H9 (cell line): ENCODE measurements around the gene ZBTB20. TPM values are rescaled to one million over a fixed set of nuclear protein-coding genes. Genes with fewer than 3 reads are reported as not detected.

Experiments used
- DNase-seq: peaks from one replicate; pipeline ENCODE4 v3.0.0-alpha.2; 2017
- H2AFZ ChIP-seq: one replicate; pipeline ENCODE4 v1.6.1; 2013; ENCODE audit warnings: mild to moderate bottlenecking, low read length, control low read depth, moderate library complexity
- H2AK5ac ChIP-seq: 2 replicates; pipeline ENCODE4 v1.6.1; 2013; ENCODE audit warnings: low read length, control low read depth, mixed read lengths; ENCODE audit not compliant: insufficient read length
- H2BK120ac ChIP-seq: one replicate; pipeline ENCODE4 v1.6.1; 2013; ENCODE audit warnings: low read depth, mild to moderate bottlenecking, low read length, control low read depth, inconsistent platforms; ENCODE audit not compliant: poor library complexity, severe bottlenecking
- H2BK12ac ChIP-seq: 2 replicates; pipeline ENCODE4 v1.6.1; 2013; ENCODE audit warnings: low read length, control low read depth, mixed read lengths, low read depth; ENCODE audit not compliant: insufficient read length
- H2BK15ac ChIP-seq: 2 replicates; pipeline ENCODE4 v1.6.1; 2013; ENCODE audit warnings: low read depth, low read length, control low read depth
- H2BK20ac ChIP-seq: one replicate; pipeline ENCODE4 v1.6.1; 2013; ENCODE audit warnings: low read depth, mild to moderate bottlenecking, low read length, control low read depth, inconsistent platforms; ENCODE audit not compliant: poor library complexity, severe bottlenecking
- H2BK5ac ChIP-seq: 2 replicates; pipeline ENCODE4 v1.6.1; 2013; ENCODE audit warnings: low read length, control low read depth, mixed read lengths; ENCODE audit not compliant: insufficient read length
- H3K14ac ChIP-seq: 2 replicates; pipeline ENCODE4 v1.6.1; 2013; ENCODE audit warnings: low read length, control low read depth; ENCODE audit not compliant: insufficient read depth
- H3K18ac ChIP-seq: 2 replicates; pipeline ENCODE4 v1.6.1; 2013; ENCODE audit warnings: low read depth, mild to moderate bottlenecking, mixed read lengths, low read length, control low read depth; ENCODE audit not compliant: insufficient read length
- H3K23ac ChIP-seq: 2 replicates; pipeline ENCODE4 v1.6.1; 2013; ENCODE audit warnings: low read length, control low read depth, mixed read lengths, low read depth; ENCODE audit not compliant: insufficient read length
- H3K23me2 ChIP-seq: 2 replicates; pipeline ENCODE4 v1.6.1; 2013; ENCODE audit warnings: low read depth, mild to moderate bottlenecking, mixed read lengths, low read length, control low read depth; ENCODE audit not compliant: insufficient read length, poor library complexity, severe bottlenecking
- H3K27ac ChIP-seq: 2 replicates; pipeline ENCODE4 v1.5.1; 2013; ENCODE audit warnings: low read length, control low read depth, mixed read lengths, low read depth; ENCODE audit not compliant: insufficient read length
- H3K27me3 ChIP-seq: 2 replicates; pipeline ENCODE4 v1.6.1; 2013; ENCODE audit warnings: low read length, control low read depth, inconsistent platforms; ENCODE audit not compliant: insufficient read depth
- H3K4ac ChIP-seq: 2 replicates; pipeline ENCODE4 v1.6.1; 2013; ENCODE audit warnings: low read depth, mild to moderate bottlenecking, control low read depth, inconsistent platforms, low read length, moderate library complexity
- H3K4me1 ChIP-seq: 2 replicates; pipeline ENCODE4 v1.6.1; 2013; ENCODE audit warnings: low read length, control low read depth, inconsistent platforms; ENCODE audit not compliant: insufficient read depth
- H3K4me2 ChIP-seq: 2 replicates; pipeline ENCODE4 v1.6.1; 2013; ENCODE audit warnings: low read length, control low read depth, mixed read lengths; ENCODE audit not compliant: insufficient read length, insufficient read depth
- H3K56ac ChIP-seq: 2 replicates; pipeline ENCODE4 v1.6.1; 2013; ENCODE audit warnings: low read depth, mild to moderate bottlenecking, mixed read lengths, low read length, control low read depth; ENCODE audit not compliant: insufficient read length
- H3K79me1 ChIP-seq: 2 replicates; pipeline ENCODE4 v1.6.1; 2013; ENCODE audit warnings: low read depth, mild to moderate bottlenecking, moderate library complexity, low read length, control low read depth, inconsistent platforms; ENCODE audit not compliant: insufficient read depth, poor library complexity, severe bottlenecking
- H3K79me2 ChIP-seq: 2 replicates; pipeline ENCODE4 v1.6.1; 2013; ENCODE audit warnings: low read length, control low read depth, inconsistent platforms; ENCODE audit not compliant: insufficient read depth
- H3K9ac ChIP-seq: 2 replicates; pipeline ENCODE4 v1.6.1; 2013; ENCODE audit warnings: low read length, control low read depth, mixed read lengths; ENCODE audit not compliant: insufficient read length; ENCODE audit errors: extremely low read depth
- H3K9me3 ChIP-seq: one replicate; pipeline ENCODE4 v1.6.1; 2013; ENCODE audit warnings: low read depth, low read length, inconsistent platforms; ENCODE audit not compliant: control insufficient read depth
- H3T11ph ChIP-seq: one replicate; pipeline ENCODE4 v1.6.1; 2013; ENCODE audit warnings: mild to moderate bottlenecking, low read length, control low read depth, inconsistent platforms
- H4K20me1 ChIP-seq: one replicate; pipeline ENCODE4 v1.6.1; 2013; ENCODE audit not compliant: control insufficient read depth, insufficient read length, insufficient read depth
- H4K5ac ChIP-seq: 2 replicates; pipeline ENCODE4 v1.6.1; 2013; ENCODE audit warnings: low read depth, mild to moderate bottlenecking, mixed read lengths, low read length, control low read depth; ENCODE audit not compliant: insufficient read length
- H4K8ac ChIP-seq: replicated peaks from 2 replicates; pipeline ENCODE4 v1.6.1; 2013; ENCODE audit warnings: low read length, control low read depth, mixed read lengths, low read depth; ENCODE audit not compliant: insufficient read length
- H4K91ac ChIP-seq: 2 replicates; pipeline ENCODE4 v1.6.1; 2013; ENCODE audit warnings: low read depth, mild to moderate bottlenecking, moderate library complexity, mixed read lengths, low read length, control low read depth; ENCODE audit not compliant: insufficient read length
- H3K27ac Mint-ChIP-seq, 3 experiments: 2 replicates in 2 of 3; 3 replicates in 1 of 3; pipeline ENCODE4 v1.8.0; 2020 to 2021; ENCODE audit warnings: mixed read lengths in 3 of 3, mild to moderate bottlenecking in 1 of 3, moderate library complexity in 1 of 3
- H3K27me3 Mint-ChIP-seq: 2 replicates; pipeline ENCODE4 v1.8.0; 2021; ENCODE audit warnings: low read depth, mild to moderate bottlenecking, moderate library complexity, mixed read lengths
- H3K36me3 Mint-ChIP-seq, 3 experiments: 2 replicates in 2 of 3; 3 replicates in 1 of 3; pipeline ENCODE4 v1.8.0; 2020 to 2021; ENCODE audit warnings: low read depth in 3 of 3, mixed read lengths in 3 of 3; ENCODE audit not compliant: insufficient read depth in 1 of 3
- H3K4me1 Mint-ChIP-seq, 2 experiments: 2 replicates each; pipeline ENCODE4 v1.8.0; 2020; ENCODE audit warnings: mixed read lengths in 2 of 2
- H3K4me3 Mint-ChIP-seq, 2 experiments: 2 replicates in 1 of 2; 3 replicates in 1 of 2; pipeline ENCODE4 v1.8.0; 2020 to 2021; ENCODE audit warnings: mild to moderate bottlenecking in 2 of 2, mixed read lengths in 2 of 2, moderate library complexity in 1 of 2
- H3K9me3 Mint-ChIP-seq, 2 experiments: 2 replicates in 1 of 2; 3 replicates in 1 of 2; pipeline ENCODE4 v1.8.0; 2020; ENCODE audit warnings: mild to moderate bottlenecking in 2 of 2, mixed read lengths in 2 of 2, moderate library complexity in 1 of 2
- WGBS: extraction: QIAGEN DNeasy Blood & Tissue Kit; methylation state at CpG from one replicate; pipeline ENCODE4 v1.1.7; 2013; ENCODE audit warnings: missing lambda C conversion rate, low lambda C conversion rate, mixed read lengths; ENCODE audit not compliant: insufficient read length; ENCODE audit errors: extremely low coverage; 5-methylcytosine and 5-hydroxymethylcytosine counted together
- total RNA-seq: library from RNA; stranded (reverse); gene quantifications from 2 replicates; pipeline ENCODE4 v1.2.1, GENCODE V29; 2021
- TF ChIP-seq, protein P1 (sequence below): fragments of 200-600 bp; sonication (generic); conservative IDR thresholded peaks from 3 replicates; pipeline ENCODE4 v1.8.0; 2021; ENCODE audit warnings: antibody characterized with exemption, mild to moderate bottlenecking

The ZBTB20 gene
- total RNA-seq, 1 experiment from 2014 or later = 0.70 TPM

GRCh38 chr3:114800272-114801031 is 346.6 kb downstream of the ZBTB20 start:
- H2AK5ac ChIP-seq = no peak overlapping the region
- no peak overlapping the region for H3K18ac ChIP-seq
- no peak overlapping the region for H3K9ac ChIP-seq
- H3K27me3 ChIP-seq = no peaks in the 10 kb centered on the region
- H2BK12ac ChIP-seq = no peak overlapping the region
- no peak overlapping the region for H2BK15ac ChIP-seq
- no peak overlapping the region for H2BK20ac ChIP-seq
- TF ChIP-seq, protein P1, sequence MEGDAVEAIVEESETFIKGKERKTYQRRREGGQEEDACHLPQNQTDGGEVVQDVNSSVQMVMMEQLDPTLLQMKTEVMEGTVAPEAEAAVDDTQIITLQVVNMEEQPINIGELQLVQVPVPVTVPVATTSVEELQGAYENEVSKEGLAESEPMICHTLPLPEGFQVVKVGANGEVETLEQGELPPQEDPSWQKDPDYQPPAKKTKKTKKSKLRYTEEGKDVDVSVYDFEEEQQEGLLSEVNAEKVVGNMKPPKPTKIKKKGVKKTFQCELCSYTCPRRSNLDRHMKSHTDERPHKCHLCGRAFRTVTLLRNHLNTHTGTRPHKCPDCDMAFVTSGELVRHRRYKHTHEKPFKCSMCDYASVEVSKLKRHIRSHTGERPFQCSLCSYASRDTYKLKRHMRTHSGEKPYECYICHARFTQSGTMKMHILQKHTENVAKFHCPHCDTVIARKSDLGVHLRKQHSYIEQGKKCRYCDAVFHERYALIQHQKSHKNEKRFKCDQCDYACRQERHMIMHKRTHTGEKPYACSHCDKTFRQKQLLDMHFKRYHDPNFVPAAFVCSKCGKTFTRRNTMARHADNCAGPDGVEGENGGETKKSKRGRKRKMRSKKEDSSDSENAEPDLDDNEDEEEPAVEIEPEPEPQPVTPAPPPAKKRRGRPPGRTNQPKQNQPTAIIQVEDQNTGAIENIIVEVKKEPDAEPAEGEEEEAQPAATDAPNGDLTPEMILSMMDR = no peak
- H4K5ac ChIP-seq = no peak overlapping the region
- H3K79me1 ChIP-seq = no peaks in the 10 kb centered on the region
- no peaks in the 10 kb centered on the region for H3K36me3 Mint-ChIP-seq
- H3K56ac ChIP-seq = no peak overlapping the region
- H3K4ac ChIP-seq = no peak overlapping the region
- no peaks in the 10 kb centered on the region for H3K4me1 ChIP-seq
- H3K9me3 ChIP-seq = no peaks in the 10 kb centered on the region
- H3K27me3 Mint-ChIP-seq = no peaks in the 10 kb centered on the region
- H3K9me3 Mint-ChIP-seq = no peaks in the 10 kb centered on the region
- H3K27ac Mint-ChIP-seq = no peak overlapping the region
- H3K14ac ChIP-seq = no peak overlapping the region
- H2AFZ ChIP-seq = no peak overlapping the region
- no peaks in the 10 kb centered on the region for H4K20me1 ChIP-seq
- H4K8ac ChIP-seq = no peak overlapping the region
- H3K4me2 ChIP-seq = no peak overlapping the region
- no peak overlapping the region for H3K23ac ChIP-seq
- H4K91ac ChIP-seq = no peak overlapping the region
- H3K79me2 ChIP-seq = no peaks in the 10 kb centered on the region
- no peaks in the 10 kb centered on the region for H3K23me2 ChIP-seq
- no CpG with 5 or more reads among the region's 5 CpGs for WGBS
- no peak overlapping the region for H2BK120ac ChIP-seq
- DNase-seq = no peak
- no peak overlapping the region for H3K4me3 Mint-ChIP-seq
- peaks cover 13 to 20% of the 10 kb centered on the region in 2 experiments for H3K4me1 Mint-ChIP-seq
- no peak overlapping the region for H2BK5ac ChIP-seq
- no peak overlapping the region for H3T11ph ChIP-seq
- no peak overlapping the region for H3K27ac ChIP-seq
